H1 (cell line): ENCODE data around the gene TRIM38.

Experiments used
- CTBP2 ChIP-seq: IDR thresholded peaks from 2 replicates; pipeline ENCODE4 v1.7.0; 2011; ENCODE audit warnings: borderline replicate concordance, mild to moderate bottlenecking, moderate library complexity, mixed read lengths, low read length; ENCODE audit not compliant: insufficient read depth, insufficient read length
- CTCF ChIP-seq, 3 experiments: IDR thresholded peaks; 1 replicate in 2 of 3; 2 replicates in 1 of 3; pipeline versions ENCODE4 v1.5.1 to v1.6.1; 2011; ENCODE audit warnings: low read length in 3 of 3, mild to moderate bottlenecking in 3 of 3, inconsistent platforms in 2 of 3, low read depth in 1 of 3, moderate library complexity in 1 of 3; ENCODE audit not compliant: insufficient read depth in 1 of 3; ENCODE audit errors: control extremely low read depth in 1 of 3
- EP300 ChIP-seq, 2 experiments: IDR thresholded peaks; 1 replicate in 1 of 2; 2 replicates in 1 of 2; pipeline ENCODE4 v1.6.1; 2011 to 2012; ENCODE audit warnings: low read depth in 2 of 2, low read length in 2 of 2, mild to moderate bottlenecking in 2 of 2, borderline replicate concordance in 1 of 2, inconsistent platforms in 1 of 2, moderate library complexity in 1 of 2
- GABPA ChIP-seq: IDR thresholded peaks from 2 replicates; pipeline ENCODE4 v1.6.1; 2011; ENCODE audit warnings: mild to moderate bottlenecking, low read length, moderate library complexity, borderline replicate concordance; ENCODE audit not compliant: insufficient read depth
- POLR2A ChIP-seq, 2 experiments: IDR thresholded peaks; 1 replicate in 1 of 2; 2 replicates in 1 of 2; pipeline ENCODE4 v1.6.1; 2011; ENCODE audit warnings: low read depth in 2 of 2, low read length in 2 of 2, mild to moderate bottlenecking in 2 of 2; ENCODE audit errors: control extremely low read depth in 1 of 2
- RFX5 ChIP-seq: IDR thresholded peaks from 2 replicates; pipeline ENCODE4 v1.6.1; 2011; ENCODE audit warnings: low read depth, low read length, improper control_type of control experiment, borderline replicate concordance
- TBP ChIP-seq: IDR thresholded peaks from 2 replicates; pipeline ENCODE4 v1.6.1; 2011; ENCODE audit warnings: low read depth, low read length, improper control_type of control experiment
- ZNF274 ChIP-seq: IDR thresholded peaks from 2 replicates; pipeline ENCODE4 v1.7.0; 2012; ENCODE audit warnings: low read length, borderline replicate concordance; ENCODE audit errors: extremely low read depth

DNA sequence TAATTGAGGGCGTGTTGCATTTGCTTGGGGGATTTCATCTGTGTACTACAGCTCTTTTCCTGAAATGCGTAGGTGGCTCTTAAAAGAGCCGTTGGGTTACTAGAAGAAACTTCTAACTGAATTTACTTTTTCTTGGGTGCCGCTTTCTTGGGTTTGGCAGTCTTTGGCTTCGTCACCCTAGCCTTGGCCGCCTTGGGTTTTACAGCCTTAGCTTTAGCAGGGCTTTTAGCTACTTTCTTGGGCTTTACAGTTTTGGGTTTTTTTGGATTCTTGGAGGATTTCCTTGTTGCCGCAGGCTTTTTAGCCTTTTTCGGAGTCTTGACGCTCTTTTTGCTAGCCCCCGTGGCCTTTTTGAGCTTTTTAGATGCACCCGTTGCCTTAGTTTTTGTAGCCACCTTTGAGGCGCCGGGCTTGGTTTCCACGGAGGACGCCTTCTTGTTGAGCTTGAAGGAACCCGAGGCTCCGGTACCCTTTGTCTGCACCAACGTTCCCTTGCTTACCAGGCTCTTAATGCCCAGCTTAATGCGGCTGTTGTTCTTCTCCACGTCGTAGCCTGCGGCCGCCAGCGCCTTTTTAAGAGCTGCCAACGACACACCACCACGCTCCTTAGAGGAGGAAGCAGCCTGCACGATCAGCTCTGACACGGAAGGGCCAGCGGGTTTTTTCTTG, 54.5 kb downstream of the TRIM38 start:
- TF ChIP-seq ZNF274 (no peak), RFX5 (no peak), GABPA (no peak), EP300 (IDR thresholded peaks at IDR 0.05; ENCODE audit: borderline replicate concordance in 1 of 2, low read depth in 2 of 2, low read length in 2 of 2) (no peak), CTBP2 (no peak), CTCF (IDR thresholded peaks at IDR 0.05; ENCODE audit: control extremely low read depth in 1 of 3, insufficient read depth in 1 of 3, low read depth in 1 of 3, low read length in 3 of 3) (no peak), TBP (no peak), POLR2A (IDR thresholded peaks at IDR 0.05; ENCODE audit: control extremely low read depth in 1 of 2, low read depth in 2 of 2, low read length in 2 of 2) (no peak; a peak in 1 of 3 replicates)
